GM12878 (cell line): ENCODE measurements around the gene ATAD3A. TPM values are rescaled to one million over a fixed set of nuclear protein-coding genes. Genes with fewer than 3 reads are reported as not detected.
A peak's percentile ranks its signal among the peaks of the same experiment; 100 is the strongest.

Experiments used
- ATF7 ChIP-seq: fragments of 450-650 bp; IDR thresholded peaks from 2 replicates; pipeline ENCODE4 v1.6.1; 2016; ENCODE audit warnings: low read depth, mild to moderate bottlenecking
- CEBPB ChIP-seq, 2 experiments: fragments of 150-350 bp in 1 of 2; IDR thresholded peaks; 2 replicates each; pipeline ENCODE4 v1.6.1; 2012 to 2014; ENCODE audit warnings: low read depth in 2 of 2, low read length in 2 of 2, borderline replicate concordance in 1 of 2, inconsistent platforms in 1 of 2
- CREB1 ChIP-seq: IDR thresholded peaks from 2 replicates; pipeline ENCODE4 v1.6.1; 2012; ENCODE audit warnings: low read depth, mild to moderate bottlenecking, inconsistent platforms
- CUX1 ChIP-seq: IDR thresholded peaks from 2 replicates; pipeline ENCODE4 v1.6.1; 2012; ENCODE audit warnings: improper control_type of control experiment, low read depth, low read length; ENCODE audit not compliant: insufficient replicate concordance
- GABPA ChIP-seq: IDR thresholded peaks from 2 replicates; pipeline ENCODE4 v1.6.1; 2014; ENCODE audit warnings: antibody characterized with exemption, low read depth, mild to moderate bottlenecking, inconsistent platforms
- HCFC1 ChIP-seq: fragments of 150-350 bp; IDR thresholded peaks from 2 replicates; pipeline ENCODE4 v1.6.1; 2014; ENCODE audit warnings: low read length
- KAT2A ChIP-seq: conservative IDR thresholded peaks from 2 replicates; pipeline ENCODE4 v1.6.1; 2011; ENCODE audit warnings: low read depth, low read length; ENCODE audit not compliant: control insufficient read depth
- NBN ChIP-seq: fragments of 450-650 bp; IDR thresholded peaks from 2 replicates; pipeline ENCODE4 v1.6.1; 2016
- NFYB ChIP-seq: IDR thresholded peaks from 2 replicates; pipeline ENCODE4 v1.6.1; 2011; ENCODE audit warnings: low read depth, mild to moderate bottlenecking, low read length, improper control_type of control experiment, moderate library complexity; ENCODE audit not compliant: insufficient read depth
- RB1 ChIP-seq: fragments of 450-650 bp; formaldehyde crosslinking; IDR thresholded peaks from 2 replicates; pipeline ENCODE4 v1.6.1; 2017; ENCODE audit warnings: mild to moderate bottlenecking, borderline replicate concordance
- RCOR1 ChIP-seq: conservative IDR thresholded peaks from 2 replicates; pipeline ENCODE4 v1.6.1; 2012; ENCODE audit warnings: low read depth, low read length, improper control_type of control experiment
- SMARCA5 ChIP-seq: fragments of 450-650 bp; IDR thresholded peaks from 2 replicates; pipeline ENCODE4 v1.6.1; 2017; ENCODE audit warnings: mild to moderate bottlenecking
- SREBF2 ChIP-seq: IDR thresholded peaks from 2 replicates; pipeline ENCODE4 v1.6.1; 2012; ENCODE audit warnings: mild to moderate bottlenecking, low read length
- STAT3 ChIP-seq: IDR thresholded peaks from 2 replicates; pipeline ENCODE4 v1.6.1; 2011; ENCODE audit warnings: low read depth, low read length, improper control_type of control experiment
- TAF1 ChIP-seq: IDR thresholded peaks from 2 replicates; pipeline ENCODE4 v1.6.1; 2011; ENCODE audit warnings: mild to moderate bottlenecking, low read depth, low read length, borderline replicate concordance
- TARDBP ChIP-seq: IDR thresholded peaks from 2 replicates; pipeline ENCODE4 v1.6.1; 2016; ENCODE audit warnings: borderline replicate concordance
- YY1 ChIP-seq: IDR thresholded peaks from 2 replicates; pipeline ENCODE4 v1.6.1; 2011; ENCODE audit warnings: low read depth, mild to moderate bottlenecking, low read length
- ZNF217 ChIP-seq: fragments of 450-650 bp; IDR thresholded peaks from 2 replicates; pipeline ENCODE4 v1.6.1; 2017; ENCODE audit warnings: antibody characterized with exemption, mild to moderate bottlenecking
- polyA plus RNA-seq, 11 experiments: library from polyadenylated mRNA; depleted of rRNA in 4 of 11; unstranded in 6 of 11; stranded (reverse) in 5 of 11; fragments of >200 nt; fragmentation: Nextera tagmentation in 4 of 11; fragmentation: Illumina TruSeq in 1 of 11; extraction: Ambion mirVana in 4 of 11; extraction: Trizol in 1 of 11; gene quantifications; 1 replicate in 1 of 11; 2 replicates in 10 of 11; pipeline versions ENCODE4 v1.2.1 to v1.2.3, GENCODE V29; 2011 to 2016; ENCODE audit warnings: inconsistent platforms in 2 of 11, missing spikeins in 2 of 11, low read depth in 1 of 11
- total RNA-seq, 4 experiments: library from RNA; depleted of rRNA in 3 of 4; stranded (reverse); fragments of >200 nt in 3 of 4; fragmentation: Illumina TruSeq in 1 of 4; extraction: Trizol in 1 of 4; gene quantifications; 2 replicates each; pipeline versions ENCODE4 v1.2.1 to v1.2.3, GENCODE V29; 2013 to 2021
- TF ChIP-seq, protein P1 (sequence below): IDR thresholded peaks from 2 replicates; pipeline ENCODE4 v1.6.1; 2011; ENCODE audit warnings: low read depth, low read length, improper control_type of control experiment, borderline replicate concordance
- TF ChIP-seq, protein P2 (sequence below): fragments of 450-650 bp; IDR thresholded peaks from 2 replicates; pipeline ENCODE4 v1.6.1; 2017; ENCODE audit warnings: borderline replicate concordance
- TF ChIP-seq, protein P3 (sequence below): fragments of 450-650 bp; IDR thresholded peaks from 2 replicates; pipeline ENCODE4 v1.6.1; 2018; ENCODE audit warnings: borderline replicate concordance, mild to moderate bottlenecking; ENCODE audit not compliant: partially characterized antibody

ATAD3A gene
- total and polyA plus RNA-seq, 10 of the 15 experiments (the other 5 are each of a cell fraction or from before 2014, with no cell fraction given) = 0.05 to 93.5 (median 38.9) TPM

GRCh38 chr1:1574721-1575537 lies 63.0 kb downstream of the ATAD3A start, which contains the start of gene SSU72 (continued):
- TF ChIP-seq ATF7 (0 out of 2 replicates have a peak, but pooled peaks have one; percentile 30), NBN (peak; percentile 93), TAF1 (peak; percentile 74), TARDBP (peak; percentile 72), GABPA (0 out of 2 replicates have a peak, but pooled peaks have one; percentile 36), HCFC1 (peak; percentile 88), STAT3 (no peak), RB1 (peak; percentile 79; the same call in 1 of the 2 replicates), KAT2A (no peak), CEBPB (IDR thresholded peaks at IDR 0.05; ENCODE audit: borderline replicate concordance in 1 of 2, low read depth in 2 of 2, low read length in 2 of 2) (no peak), NFYB (no peak), CUX1 (no peak), SREBF2 (no peak), CREB1 (peak; percentile 100), RCOR1 (no peak), SMARCA5 (no peak), YY1 (no peak), ZNF217 (peak; percentile 66; the same call in 1 of the 2 replicates)
- TF ChIP-seq, protein P1, sequence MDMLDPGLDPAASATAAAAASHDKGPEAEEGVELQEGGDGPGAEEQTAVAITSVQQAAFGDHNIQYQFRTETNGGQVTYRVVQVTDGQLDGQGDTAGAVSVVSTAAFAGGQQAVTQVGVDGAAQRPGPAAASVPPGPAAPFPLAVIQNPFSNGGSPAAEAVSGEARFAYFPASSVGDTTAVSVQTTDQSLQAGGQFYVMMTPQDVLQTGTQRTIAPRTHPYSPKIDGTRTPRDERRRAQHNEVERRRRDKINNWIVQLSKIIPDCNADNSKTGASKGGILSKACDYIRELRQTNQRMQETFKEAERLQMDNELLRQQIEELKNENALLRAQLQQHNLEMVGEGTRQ = no peak
- TF ChIP-seq, protein P2, sequence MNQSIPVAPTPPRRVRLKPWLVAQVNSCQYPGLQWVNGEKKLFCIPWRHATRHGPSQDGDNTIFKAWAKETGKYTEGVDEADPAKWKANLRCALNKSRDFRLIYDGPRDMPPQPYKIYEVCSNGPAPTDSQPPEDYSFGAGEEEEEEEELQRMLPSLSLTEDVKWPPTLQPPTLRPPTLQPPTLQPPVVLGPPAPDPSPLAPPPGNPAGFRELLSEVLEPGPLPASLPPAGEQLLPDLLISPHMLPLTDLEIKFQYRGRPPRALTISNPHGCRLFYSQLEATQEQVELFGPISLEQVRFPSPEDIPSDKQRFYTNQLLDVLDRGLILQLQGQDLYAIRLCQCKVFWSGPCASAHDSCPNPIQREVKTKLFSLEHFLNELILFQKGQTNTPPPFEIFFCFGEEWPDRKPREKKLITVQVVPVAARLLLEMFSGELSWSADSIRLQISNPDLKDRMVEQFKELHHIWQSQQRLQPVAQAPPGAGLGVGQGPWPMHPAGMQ = no peak
- TF ChIP-seq, protein P3, sequence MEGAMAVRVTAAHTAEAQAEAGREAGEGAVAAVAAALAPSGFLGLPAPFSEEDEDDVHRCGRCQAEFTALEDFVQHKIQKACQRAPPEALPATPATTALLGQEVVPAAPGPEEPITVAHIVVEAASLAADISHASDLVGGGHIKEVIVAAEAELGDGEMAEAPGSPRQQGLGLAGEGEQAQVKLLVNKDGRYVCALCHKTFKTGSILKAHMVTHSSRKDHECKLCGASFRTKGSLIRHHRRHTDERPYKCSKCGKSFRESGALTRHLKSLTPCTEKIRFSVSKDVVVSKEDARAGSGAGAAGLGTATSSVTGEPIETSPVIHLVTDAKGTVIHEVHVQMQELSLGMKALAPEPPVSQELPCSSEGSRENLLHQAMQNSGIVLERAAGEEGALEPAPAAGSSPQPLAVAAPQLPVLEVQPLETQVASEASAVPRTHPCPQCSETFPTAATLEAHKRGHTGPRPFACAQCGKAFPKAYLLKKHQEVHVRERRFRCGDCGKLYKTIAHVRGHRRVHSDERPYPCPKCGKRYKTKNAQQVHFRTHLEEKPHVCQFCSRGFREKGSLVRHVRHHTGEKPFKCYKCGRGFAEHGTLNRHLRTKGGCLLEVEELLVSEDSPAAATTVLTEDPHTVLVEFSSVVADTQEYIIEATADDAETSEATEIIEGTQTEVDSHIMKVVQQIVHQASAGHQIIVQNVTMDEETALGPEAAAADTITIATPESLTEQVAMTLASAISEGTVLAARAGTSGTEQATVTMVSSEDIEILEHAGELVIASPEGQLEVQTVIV = no peak
